MM.1S (cell line): ENCODE results near the gene ALPP.
"Not testable (repeated sequence)": the region's sequence is repeated elsewhere in the genome, so short reads cannot be mapped to it uniquely, and the experiment has no call there.

Experiments
- EZH2 ChIP-seq: fragments of 300-600 bp; sonication (generic); optimal IDR thresholded peaks from 2 replicates; pipeline ENCODE3; 2017; ENCODE audit warnings: low read depth, mild to moderate bottlenecking, antibody characterized with exemption, low read length, mixed read lengths
- TF ChIP-seq, protein P1 (sequence below): fragments of 300-600 bp; sonication (generic); IDR thresholded peaks from 2 replicates; pipeline ENCODE4 v1.5.1; 2016; ENCODE audit warnings: antibody characterized with exemption, low read length, mixed read lengths

DNA sequence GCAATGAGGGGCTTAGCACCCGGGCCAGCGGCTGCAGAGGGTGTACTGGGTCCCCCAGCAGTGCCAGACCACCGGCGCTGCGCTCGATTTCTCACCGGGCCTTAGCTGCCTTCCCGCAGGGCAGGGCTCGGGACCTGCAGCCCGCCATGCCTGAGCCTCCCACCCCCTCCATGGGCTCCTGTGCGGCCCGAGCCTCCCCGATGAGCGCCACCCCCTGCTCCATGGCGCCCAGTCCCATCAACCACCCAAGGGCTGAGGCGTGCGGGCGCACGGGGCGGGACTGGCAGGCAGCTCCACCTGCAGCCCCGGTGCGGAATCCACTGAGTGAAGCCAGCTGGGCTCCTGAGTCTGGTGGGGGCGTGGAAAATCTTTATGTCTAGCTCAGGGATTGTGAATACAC lies 12.1 kb upstream of the ALPP start:
- TF ChIP-seq, protein P1, sequence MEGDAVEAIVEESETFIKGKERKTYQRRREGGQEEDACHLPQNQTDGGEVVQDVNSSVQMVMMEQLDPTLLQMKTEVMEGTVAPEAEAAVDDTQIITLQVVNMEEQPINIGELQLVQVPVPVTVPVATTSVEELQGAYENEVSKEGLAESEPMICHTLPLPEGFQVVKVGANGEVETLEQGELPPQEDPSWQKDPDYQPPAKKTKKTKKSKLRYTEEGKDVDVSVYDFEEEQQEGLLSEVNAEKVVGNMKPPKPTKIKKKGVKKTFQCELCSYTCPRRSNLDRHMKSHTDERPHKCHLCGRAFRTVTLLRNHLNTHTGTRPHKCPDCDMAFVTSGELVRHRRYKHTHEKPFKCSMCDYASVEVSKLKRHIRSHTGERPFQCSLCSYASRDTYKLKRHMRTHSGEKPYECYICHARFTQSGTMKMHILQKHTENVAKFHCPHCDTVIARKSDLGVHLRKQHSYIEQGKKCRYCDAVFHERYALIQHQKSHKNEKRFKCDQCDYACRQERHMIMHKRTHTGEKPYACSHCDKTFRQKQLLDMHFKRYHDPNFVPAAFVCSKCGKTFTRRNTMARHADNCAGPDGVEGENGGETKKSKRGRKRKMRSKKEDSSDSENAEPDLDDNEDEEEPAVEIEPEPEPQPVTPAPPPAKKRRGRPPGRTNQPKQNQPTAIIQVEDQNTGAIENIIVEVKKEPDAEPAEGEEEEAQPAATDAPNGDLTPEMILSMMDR: not testable (repeated sequence)
- not testable (repeated sequence) for TF ChIP-seq EZH2
